Astrocyte of the spinal cord (primary cell): ENCODE results near the gene RAB40C.

ENCODE experiments used
- DNase-seq: peaks from one replicate; pipeline ENCODE4 v3.0.0; 2011; ENCODE audit warnings: low read depth, low spot score
- H3K4me3 ChIP-seq: 2 replicates; pipeline ENCODE4 v1.5.1; 2011; ENCODE audit warnings: low read depth, mild to moderate bottlenecking, low read length, moderate library complexity
- CTCF ChIP-seq: IDR thresholded peaks from 2 replicates; pipeline ENCODE4 v1.5.1; 2012; ENCODE audit warnings: low read depth, mild to moderate bottlenecking, low read length, inconsistent platforms
- in situ Hi-C: cut with HindIII; loops from 2 replicates; pipeline ENCODE4 v1.10.0; 2017; ENCODE audit warnings: low sequenced_read_pairs

Gene RAB40C

DNA sequence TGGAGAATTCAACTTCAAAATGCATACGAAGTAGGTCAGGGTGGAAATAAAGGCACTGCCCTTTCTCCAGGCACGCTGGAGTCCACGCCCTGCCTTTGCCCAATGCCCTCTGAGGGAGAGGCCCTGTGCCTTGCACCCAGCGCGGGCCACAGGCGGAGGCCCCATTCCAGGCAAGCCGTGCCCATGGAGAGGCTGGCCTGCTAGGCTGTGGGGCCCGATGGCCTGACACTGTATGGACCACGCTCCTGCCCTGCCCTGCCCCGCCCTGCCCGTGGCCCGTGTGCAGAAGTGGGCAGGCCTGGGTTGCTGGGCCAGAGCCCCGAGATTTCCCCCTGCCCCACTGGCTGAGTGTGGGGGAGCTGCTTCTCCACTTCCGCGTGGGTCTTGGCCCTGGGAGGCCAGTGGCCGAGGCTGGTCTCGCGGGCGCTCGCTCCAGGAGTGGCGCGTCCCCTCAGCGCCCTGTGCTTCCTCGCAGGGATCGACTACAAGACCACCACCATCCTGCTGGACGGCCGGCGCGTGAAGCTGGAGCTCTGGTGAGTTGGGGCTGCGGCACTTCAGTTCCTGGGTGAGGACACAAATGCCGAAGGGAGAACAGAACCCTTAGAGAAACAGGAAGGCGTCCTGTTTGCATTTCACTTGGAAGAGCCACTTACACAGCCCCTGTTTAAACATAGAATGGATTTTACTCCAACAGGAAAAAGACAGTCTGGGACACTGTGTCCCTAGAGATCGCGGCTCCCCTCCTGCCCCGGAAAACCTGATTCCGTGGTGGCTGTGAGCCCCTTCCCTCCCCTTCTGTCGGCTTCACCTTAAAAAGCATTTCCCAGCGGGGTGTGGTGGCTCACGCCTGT is 27.1 kb downstream of the RAB40C start:
- TF ChIP-seq CTCF: no peak
- no peak overlapping the region for H3K4me3 ChIP-seq
- DNase-seq: no peak
- in situ Hi-C loops: no loop called here

- no peak for DNase-seq
- TF ChIP-seq CTCF: no peak
- H3K4me3 ChIP-seq: no peak overlapping the region
- in situ Hi-C loops: no loop called here
These were observed 28.0 kb downstream of the RAB40C start for GRCh38 chr16:617855-618254.

DNA sequence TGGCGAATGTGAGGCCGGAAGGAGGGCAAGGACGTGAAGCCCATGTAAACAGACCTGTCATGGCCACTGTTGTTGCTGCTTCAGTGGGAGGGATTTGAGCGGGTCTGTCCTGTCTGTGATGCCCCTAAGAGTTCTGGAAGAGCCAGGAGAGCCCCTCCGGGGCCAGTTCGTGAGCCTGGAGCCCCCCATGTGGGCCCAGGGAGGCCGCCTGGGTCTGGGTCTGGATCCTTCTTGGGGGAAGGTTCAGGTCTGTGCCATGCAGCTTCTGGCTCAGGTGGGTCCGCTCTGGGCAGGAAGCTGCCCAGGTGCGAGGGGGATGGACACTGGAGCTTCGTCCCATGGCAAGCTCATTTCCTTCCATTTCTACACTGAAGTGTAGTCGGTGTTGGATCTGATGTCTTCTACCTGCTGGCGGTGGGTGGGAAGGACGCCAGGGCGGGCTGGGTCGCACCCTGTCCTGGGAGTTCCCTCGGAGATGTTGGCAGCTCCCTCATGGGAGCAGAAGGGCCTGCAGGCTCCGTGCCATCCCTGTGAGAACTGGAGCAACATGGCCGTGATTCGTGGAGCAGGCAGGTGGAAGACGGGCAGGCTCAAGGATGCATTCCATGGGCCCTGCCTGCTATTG is 29.7 kb downstream of the RAB40C start:
- in situ Hi-C loops: no loop called here
- DNase-seq: no peak
- no peak for TF ChIP-seq CTCF
- no peak overlapping the region for H3K4me3 ChIP-seq

- no peak overlapping the region for H3K4me3 ChIP-seq
- no peak for TF ChIP-seq CTCF
- DNase-seq: no peak
- in situ Hi-C loops: no loop called here
These were observed 31.0 kb downstream of the RAB40C start for GRCh38 chr16:620700-621525.

DNA sequence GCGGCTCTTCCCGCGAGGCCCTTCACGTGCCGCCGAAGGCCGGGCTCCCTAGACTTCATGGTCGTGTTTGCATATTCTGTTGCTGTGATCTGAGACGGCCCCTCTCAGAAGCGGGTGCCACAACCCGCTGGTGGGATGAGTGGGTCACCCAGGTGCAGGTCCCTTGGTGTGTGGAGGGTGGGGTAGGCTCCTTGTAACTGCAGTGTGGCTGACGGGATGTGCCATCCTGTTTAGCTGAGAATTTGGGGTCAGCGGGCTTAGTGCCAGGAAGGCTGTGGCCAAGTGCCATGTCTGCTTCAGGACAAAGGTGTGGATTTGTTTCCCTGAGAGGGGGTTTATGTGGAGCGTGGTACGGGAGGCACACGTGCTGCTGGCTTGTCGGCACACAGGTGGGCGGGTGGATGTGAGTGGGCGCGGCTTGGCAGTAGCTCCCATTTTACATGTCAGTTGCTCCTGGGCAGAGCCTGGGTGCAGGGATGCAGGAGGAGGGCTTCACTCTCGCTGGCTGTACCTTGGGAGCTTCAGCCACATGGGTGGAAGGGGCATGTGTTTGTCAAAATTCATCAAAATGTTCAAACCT is 31.8 kb downstream of the RAB40C start:
- in situ Hi-C loops: no loop called here
- TF ChIP-seq CTCF: no peak
- no peak for DNase-seq
- H3K4me3 ChIP-seq: no peak overlapping the region

GRCh38 chr16:622920-623280 is 33.0 kb downstream of the RAB40C start:
- no peak overlapping the region for H3K4me3 ChIP-seq
- in situ Hi-C loops: no loop called here
- no peak for DNase-seq
- no peak for TF ChIP-seq CTCF
